ENCODE results near the gene ID1. TPM values are rescaled to one million over a fixed set of nuclear protein-coding genes. Genes with fewer than 3 reads are reported as not detected.

The ID1 gene
- total and polyA plus RNA-seq, 10 of the 15 experiments (the other 5 are each of a cell fraction or from before 2014, with no cell fraction given): 0.09 to 1.3 (median 0.47) TPM; not detected in 2

DNA sequence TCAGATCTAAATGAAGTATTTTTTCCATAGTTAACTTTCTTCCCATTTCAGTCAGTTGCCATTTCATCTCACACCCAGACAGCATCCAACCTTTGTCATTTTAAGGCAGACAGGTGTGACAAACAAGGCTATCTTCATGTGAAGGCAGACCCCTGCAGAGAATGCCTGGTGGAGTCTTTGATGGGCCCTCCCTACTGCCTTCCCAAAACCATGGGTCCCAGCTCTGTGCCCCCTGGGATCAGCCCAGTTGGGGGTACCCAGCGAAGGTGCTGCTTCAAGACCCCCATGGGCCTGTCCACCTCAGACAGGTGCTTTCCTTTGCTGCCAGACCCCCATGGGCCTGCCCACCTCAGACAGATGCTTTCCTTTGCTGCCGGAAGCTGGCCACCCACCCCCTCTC lies 28.3 kb upstream of the ID1 start:
- H3K4me2 ChIP-seq (ENCODE audit: control insufficient read depth, insufficient read depth): no peak overlapping the region
- WGBS (ENCODE audit: insufficient coverage, insufficient replicate concordance, low lambda C conversion rate, missing lambda C conversion rate): 14% methylated on average over 2 of the region's 2 CpGs
- intact Hi-C loops (cut with micrococcal nuclease; ENCODE audit: unreplicated experiment): no loop called here
- H3K27ac ChIP-seq (ENCODE audit: control insufficient read depth, insufficient read depth): no peak overlapping the region
- H3K4me3 ChIP-seq: no peak overlapping the region
- no peak overlapping the region for H3K9ac ChIP-seq (ENCODE audit: control insufficient read depth, insufficient read depth, low read length)
- H2AFZ ChIP-seq (ENCODE audit: control insufficient read depth, low read depth, low read length): no peak overlapping the region
- CTCF ChIA-PET: interaction anchor here (0.5 to 29.1 kb wide), 2 partner anchors 24 to 34 kb away, joined by 3 to 958 read pairs; partner anchors contain the start of gene ID1
- H3K27me3 ChIP-seq (replicated peaks in 1 of 2; ENCODE audit: control insufficient read depth in 2 of 2, insufficient read depth in 2 of 2, low read length in 1 of 2): no peaks in the 10 kb centered on the region; a peak in 1 of 4 replicates
- ATAC-seq (no peak), FAIRE-seq (no peak), DNase-seq (ENCODE audit: low read depth, low spot score) (no peak)
- SMC1A ChIA-PET (ENCODE audit: uncharacterized antibody, unreplicated experiment): no interaction called here
- BruUV-seq (replicated peaks): no TSS peak
- RAD21 ChIA-PET (ENCODE audit: unreplicated experiment): interaction anchor here (1.0 kb wide), 1 partner anchor 36 kb away, joined by 3 read pairs; no protein-coding TSS in a partner anchor
- H3K4me1 ChIP-seq (ENCODE audit: control insufficient read depth, insufficient read depth, low read length): peaks cover 12% of the 10 kb centered on the region
- H3K79me2 ChIP-seq (ENCODE audit: control insufficient read depth, insufficient read depth, low read length): no peaks in the 10 kb centered on the region
- H3K9me3 ChIP-seq (replicated peaks; ENCODE audit: control insufficient read depth, insufficient read depth, low read length): no peaks in the 10 kb centered on the region
- H3K36me3 ChIP-seq (ENCODE audit: control insufficient read depth in 2 of 2, insufficient read depth in 2 of 2, low read length in 1 of 2): no peaks in the 10 kb centered on the region
- POLR2A ChIA-PET: interaction anchor here (1.3 kb wide), 1 partner anchor 16 kb away, joined by 3 read pairs; no protein-coding TSS in a partner anchor
- H4K20me1 ChIP-seq (ENCODE audit: control insufficient read depth, insufficient read depth): no peaks in the 10 kb centered on the region
- in situ Hi-C loops (cut with MboI): no loop called here
- no peak for TF ChIP-seq BHLHE40 (IDR thresholded peaks at IDR 0.05; ENCODE audit: borderline replicate concordance in 1 of 2, low read depth in 2 of 2, low read length in 1 of 2)
- no peak for TF ChIP-seq HCFC1 (IDR thresholded peaks at IDR 0.05; ENCODE audit: low read length)
- no peak for TF ChIP-seq ATF3 (IDR thresholded peaks at IDR 0.05; ENCODE audit: borderline replicate concordance, extremely low read depth, low read depth, low read length)
- no peak for TF ChIP-seq PAX5 (IDR thresholded peaks at IDR 0.05; ENCODE audit: borderline replicate concordance, low read depth, low read length)
- no peak for TF ChIP-seq EGR1 (IDR thresholded peaks at IDR 0.05; ENCODE audit: borderline replicate concordance in 1 of 2, low read depth in 2 of 2, low read length in 2 of 2)
- no peak for TF ChIP-seq USF1 (IDR thresholded peaks at IDR 0.05; ENCODE audit: borderline replicate concordance, extremely low read length, insufficient read depth, low read depth, low read length)
- TF ChIP-seq SUPT20H (IDR thresholded peaks at IDR 0.05; ENCODE audit: borderline replicate concordance, control insufficient read depth, low read depth, low read length): no peak
- TF ChIP-seq HDAC6 (IDR thresholded peaks at IDR 0.05; ENCODE audit: unreplicated experiment): no peak
- no peak for TF ChIP-seq IRF3 (IDR thresholded peaks at IDR 0.05)
- TF ChIP-seq ESRRA (IDR thresholded peaks at IDR 0.05; ENCODE audit: low read length): no peak
- TF ChIP-seq BACH1 (IDR thresholded peaks at IDR 0.05; ENCODE audit: borderline replicate concordance): no peak
- TF ChIP-seq, protein P1, sequence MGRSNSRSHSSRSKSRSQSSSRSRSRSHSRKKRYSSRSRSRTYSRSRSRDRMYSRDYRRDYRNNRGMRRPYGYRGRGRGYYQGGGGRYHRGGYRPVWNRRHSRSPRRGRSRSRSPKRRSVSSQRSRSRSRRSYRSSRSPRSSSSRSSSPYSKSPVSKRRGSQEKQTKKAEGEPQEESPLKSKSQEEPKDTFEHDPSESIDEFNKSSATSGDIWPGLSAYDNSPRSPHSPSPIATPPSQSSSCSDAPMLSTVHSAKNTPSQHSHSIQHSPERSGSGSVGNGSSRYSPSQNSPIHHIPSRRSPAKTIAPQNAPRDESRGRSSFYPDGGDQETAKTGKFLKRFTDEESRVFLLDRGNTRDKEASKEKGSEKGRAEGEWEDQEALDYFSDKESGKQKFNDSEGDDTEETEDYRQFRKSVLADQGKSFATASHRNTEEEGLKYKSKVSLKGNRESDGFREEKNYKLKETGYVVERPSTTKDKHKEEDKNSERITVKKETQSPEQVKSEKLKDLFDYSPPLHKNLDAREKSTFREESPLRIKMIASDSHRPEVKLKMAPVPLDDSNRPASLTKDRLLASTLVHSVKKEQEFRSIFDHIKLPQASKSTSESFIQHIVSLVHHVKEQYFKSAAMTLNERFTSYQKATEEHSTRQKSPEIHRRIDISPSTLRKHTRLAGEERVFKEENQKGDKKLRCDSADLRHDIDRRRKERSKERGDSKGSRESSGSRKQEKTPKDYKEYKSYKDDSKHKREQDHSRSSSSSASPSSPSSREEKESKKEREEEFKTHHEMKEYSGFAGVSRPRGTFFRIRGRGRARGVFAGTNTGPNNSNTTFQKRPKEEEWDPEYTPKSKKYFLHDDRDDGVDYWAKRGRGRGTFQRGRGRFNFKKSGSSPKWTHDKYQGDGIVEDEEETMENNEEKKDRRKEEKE (IDR thresholded peaks at IDR 0.05): no peak
- TF ChIP-seq NR2C2 (IDR thresholded peaks at IDR 0.05; ENCODE audit: borderline replicate concordance, control insufficient read depth, insufficient read length, low read depth): no peak
- TF ChIP-seq CREB1 (IDR thresholded peaks at IDR 0.05; ENCODE audit: low read depth): no peak
- TF ChIP-seq RELB (IDR thresholded peaks at IDR 0.05; ENCODE audit: low read depth): no peak
- no peak for TF ChIP-seq CBX5 (IDR thresholded peaks at IDR 0.05; ENCODE audit: low read depth)
- TF ChIP-seq ZNF207 (IDR thresholded peaks at IDR 0.05; ENCODE audit: borderline replicate concordance): no peak
